ENCODE data around the gene FOXJ2. TPM values are rescaled to one million over a fixed set of nuclear protein-coding genes. Genes with fewer than 3 reads are reported as not detected.

Gene FOXJ2
- total and polyA plus RNA-seq, 3 experiments from 2014 or later = 18.3 to 22.5 (median 22.3) TPM

DNA sequence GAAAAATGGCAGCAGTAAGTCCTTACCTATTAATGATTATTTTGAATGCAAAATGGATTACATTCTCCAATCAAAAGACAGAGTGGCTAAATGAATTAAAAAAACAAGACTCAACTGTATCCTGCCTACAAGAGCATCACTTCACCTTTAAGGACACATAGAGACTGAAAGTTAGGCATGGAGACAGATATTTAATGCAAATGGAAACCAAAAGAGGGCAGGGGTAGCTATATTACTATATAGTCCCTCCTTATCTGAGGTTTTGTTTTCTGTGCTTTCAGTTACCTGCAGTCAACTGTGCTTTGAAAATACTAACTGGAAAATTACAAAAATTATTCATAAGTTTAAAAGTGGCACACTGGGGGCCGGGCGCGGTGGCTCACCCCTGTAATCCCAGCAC lies 66.7 kb downstream of the FOXJ2 start:
- DNase-seq = no peak
- no peaks in the 10 kb centered on the region for H3K9me3 Mint-ChIP-seq
- peaks cover 23% of the 10 kb centered on the region for H3K36me3 ChIP-seq (ENCODE audit: insufficient read depth, low read length)
- peak overlapping the region in 1 of 8 donors; percentile 54 for H3K27ac Mint-ChIP-seq
- peaks cover 0 to 61% (median 26%) of the 10 kb centered on the region in 3 donors for H3K36me3 Mint-ChIP-seq
- peaks cover 8 to 29% (median 14%) of the 10 kb centered on the region in 3 donors for H3K4me1 Mint-ChIP-seq
- ChIA-PET CTCF (interaction anchor here (0.6 to 1.7 kb wide), 2 partner anchors 10 to 12 kb away, joined by 3 to 7 read pairs; no protein-coding TSS in a partner anchor), POLR2A (no interaction called here)
- H3K27ac ChIP-seq (ENCODE audit: low read depth, low read length) = no peak overlapping the region
- H3K27me3 Mint-ChIP-seq = no peaks in the 10 kb centered on the region
- H3K4me3 Mint-ChIP-seq = no peak overlapping the region
- H3K27me3 ChIP-seq (ENCODE audit: insufficient read depth, low read length, poor library complexity, severe bottlenecking) = no peaks in the 10 kb centered on the region
- H3K4me3 ChIP-seq (ENCODE audit: low read length) = no peak overlapping the region
- no peaks in the 10 kb centered on the region for H3K4me1 ChIP-seq (ENCODE audit: insufficient read depth, low read length)
- H3K9me3 ChIP-seq (ENCODE audit: low read length) = no peaks in the 10 kb centered on the region

Other genes starting within 250 kb of the FOXJ2 start
- gene NANOG, start 243.3 kb upstream of the FOXJ2 start, total RNA-seq = not detected
- not detected for gene NANOG, start 243.3 kb upstream of the FOXJ2 start, polyA plus RNA-seq
- gene SLC2A14, start 159.8 kb upstream of the FOXJ2 start, total RNA-seq = under 1 TPM; 0.13 to 0.15 TPM
- gene SLC2A14, start 159.8 kb upstream of the FOXJ2 start, polyA plus RNA-seq = not detected
- 100 to 1,000 TPM; 105 to 106 TPM for gene SLC2A3, start 96.5 kb upstream of the FOXJ2 start, total RNA-seq
- 96.6 TPM for gene SLC2A3, start 96.5 kb upstream of the FOXJ2 start, polyA plus RNA-seq
- 1 to 10 TPM; 1.2 to 2.0 TPM for gene C3AR1, start 33.6 kb downstream of the FOXJ2 start, total RNA-seq
- gene C3AR1, start 33.6 kb downstream of the FOXJ2 start, polyA plus RNA-seq = 15.5 TPM
- gene NECAP1, start 49.6 kb downstream of the FOXJ2 start, total RNA-seq = 10 to 100 TPM; 27.1 to 34.0 TPM
- gene NECAP1, start 49.6 kb downstream of the FOXJ2 start, polyA plus RNA-seq = 21.2 TPM
- 1 to 10 TPM in 1 of 2 experiments, under 1 TPM in 1; 0.42 to 1.1 TPM for gene CLEC4A, start 90.9 kb downstream of the FOXJ2 start, total RNA-seq
- 0.66 TPM for gene CLEC4A, start 90.9 kb downstream of the FOXJ2 start, polyA plus RNA-seq
- under 1 TPM in 1 of 2 experiments, not detected in 1; 0.07 TPM for gene ZNF705A, start 124.3 kb downstream of the FOXJ2 start, total RNA-seq
- gene ZNF705A, start 124.3 kb downstream of the FOXJ2 start, polyA plus RNA-seq = not detected
- not detected for gene FAM90A1, start 194.9 kb downstream of the FOXJ2 start, total RNA-seq
- 0.12 TPM for gene FAM90A1, start 194.9 kb downstream of the FOXJ2 start, polyA plus RNA-seq